Breast epithelium (tissue), 4 donors: ENCODE results near the gene VSTM2B. TPM values are rescaled to one million over a fixed set of nuclear protein-coding genes. Genes with fewer than 3 reads are reported as not detected.
"Not testable (repeated sequence)": the region's sequence is repeated elsewhere in the genome, so short reads cannot be mapped to it uniquely, and the experiment has no call there.

Source experiments
- DNase-seq, 2 donors: peaks; one replicate each; pipeline ENCODE4 v3.0.0-alpha.2; 2019; ENCODE audit warnings: low spot score in 2 of 2
- H3K27ac ChIP-seq, 2 donors: fragments of 200-600 bp; sonication (generic) in 1 of 2; one replicate each; pipeline ENCODE4 v1.5.1; 2016 to 2019; ENCODE audit warnings: mild to moderate bottlenecking in 1 of 2
- H3K27me3 ChIP-seq, 2 donors: fragments of 200-600 bp; sonication (generic) in 1 of 2; one replicate each; pipeline versions ENCODE4 v1.5.1 to v1.6.0; 2017 to 2019; ENCODE audit warnings: control low read depth in 1 of 2, mild to moderate bottlenecking in 1 of 2
- H3K36me3 ChIP-seq: fragments of 200-600 bp; one replicate; pipeline ENCODE4 v1.5.1; 2019
- H3K4me1 ChIP-seq, 2 donors: fragments of 200-600 bp; sonication (generic); one replicate each; pipeline ENCODE4 v1.5.1; 2016 to 2019; ENCODE audit warnings: control low read depth in 1 of 2
- H3K4me3 ChIP-seq, 3 donors: fragments of 200-600 bp; sonication (generic); 1 replicate in 2 of 3; 2 replicates in 1 of 3; pipeline ENCODE4 v1.5.1; 2016 to 2019; ENCODE audit warnings: mild to moderate bottlenecking in 3 of 3, moderate library complexity in 2 of 3
- H3K9me3 ChIP-seq, 2 donors: fragments of 200-600 bp; sonication (generic) in 1 of 2; one replicate each; pipeline ENCODE4 v1.5.1; 2016 to 2019; ENCODE audit warnings: control low read depth in 1 of 2
- POLR2A ChIP-seq: fragments of 450-650 bp; IDR thresholded peaks from one replicate; pipeline ENCODE4 v1.6.1; 2016; ENCODE audit warnings: antibody characterized with exemption, mild to moderate bottlenecking, moderate library complexity
- POLR2AphosphoS5 ChIP-seq, 3 donors: sonication (generic); formaldehyde crosslinking; IDR thresholded peaks; one replicate each; pipeline ENCODE4 v1.6.1; 2017; ENCODE audit warnings: antibody characterized with exemption in 3 of 3
- intact Hi-C: fragments of 100-400 bp; cut with DNase I; formaldehyde crosslinking; loops from one replicate; pipeline ENCODE4 v1.15.1; 2023; ENCODE audit warnings: low total_unique reads
- total RNA-seq, 3 donors: library from RNA; depleted of rRNA; stranded (reverse); fragments of >200 nt; gene quantifications; one replicate each; pipeline ENCODE4 v1.1.0, GENCODE V29; 2016
- TF ChIP-seq, protein P1 (sequence below), 3 donors: fragments of 450-650 bp; IDR thresholded peaks; one replicate each; pipeline ENCODE4 v1.5.1; 2016 to 2017; ENCODE audit warnings: antibody characterized with exemption in 3 of 3, mild to moderate bottlenecking in 3 of 3, moderate library complexity in 3 of 3

The VSTM2B gene
- total RNA-seq, 3 donors from 2014 or later, result not detected

DNA sequence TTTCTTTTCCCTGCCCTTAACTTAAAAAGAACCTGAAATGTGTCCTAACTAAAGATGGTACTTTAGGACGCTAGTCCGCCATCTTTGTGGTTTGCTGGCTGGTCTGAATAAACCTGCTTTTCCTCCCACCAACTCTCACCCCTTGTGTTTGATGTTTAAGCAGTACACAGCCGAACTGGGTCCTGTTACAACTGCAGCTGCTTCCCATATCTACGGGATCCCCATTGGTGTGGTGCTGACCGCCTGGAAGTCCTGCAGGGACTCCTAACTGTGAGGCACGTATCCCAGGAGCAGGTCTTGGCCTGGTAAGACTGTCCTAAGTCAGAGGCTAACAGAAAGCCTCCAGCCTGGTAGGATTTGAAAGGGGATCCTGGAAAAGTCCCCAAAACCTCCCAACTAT lies 40.9 kb upstream of the VSTM2B start:
- Histone ChIP-seq H3K4me3 (no peak overlapping the region), H3K27ac (no peak overlapping the region), H3K9me3 (peaks cover 0 to 11% of the 10 kb centered on the region in 2 donors), H3K4me1 (no peaks in the 10 kb centered on the region), H3K36me3 (no peaks in the 10 kb centered on the region), H3K27me3 (peaks cover 0 to 4% of the 10 kb centered on the region in 2 donors)
- no peak for TF ChIP-seq POLR2A
- no peak for TF ChIP-seq POLR2AphosphoS5 (IDR thresholded peaks at IDR 0.05)
- TF ChIP-seq, protein P1, sequence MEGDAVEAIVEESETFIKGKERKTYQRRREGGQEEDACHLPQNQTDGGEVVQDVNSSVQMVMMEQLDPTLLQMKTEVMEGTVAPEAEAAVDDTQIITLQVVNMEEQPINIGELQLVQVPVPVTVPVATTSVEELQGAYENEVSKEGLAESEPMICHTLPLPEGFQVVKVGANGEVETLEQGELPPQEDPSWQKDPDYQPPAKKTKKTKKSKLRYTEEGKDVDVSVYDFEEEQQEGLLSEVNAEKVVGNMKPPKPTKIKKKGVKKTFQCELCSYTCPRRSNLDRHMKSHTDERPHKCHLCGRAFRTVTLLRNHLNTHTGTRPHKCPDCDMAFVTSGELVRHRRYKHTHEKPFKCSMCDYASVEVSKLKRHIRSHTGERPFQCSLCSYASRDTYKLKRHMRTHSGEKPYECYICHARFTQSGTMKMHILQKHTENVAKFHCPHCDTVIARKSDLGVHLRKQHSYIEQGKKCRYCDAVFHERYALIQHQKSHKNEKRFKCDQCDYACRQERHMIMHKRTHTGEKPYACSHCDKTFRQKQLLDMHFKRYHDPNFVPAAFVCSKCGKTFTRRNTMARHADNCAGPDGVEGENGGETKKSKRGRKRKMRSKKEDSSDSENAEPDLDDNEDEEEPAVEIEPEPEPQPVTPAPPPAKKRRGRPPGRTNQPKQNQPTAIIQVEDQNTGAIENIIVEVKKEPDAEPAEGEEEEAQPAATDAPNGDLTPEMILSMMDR (IDR thresholded peaks at IDR 0.05), result no peak
- intact Hi-C loops, result no loop called here
- DNase-seq, result no peak

DNA sequence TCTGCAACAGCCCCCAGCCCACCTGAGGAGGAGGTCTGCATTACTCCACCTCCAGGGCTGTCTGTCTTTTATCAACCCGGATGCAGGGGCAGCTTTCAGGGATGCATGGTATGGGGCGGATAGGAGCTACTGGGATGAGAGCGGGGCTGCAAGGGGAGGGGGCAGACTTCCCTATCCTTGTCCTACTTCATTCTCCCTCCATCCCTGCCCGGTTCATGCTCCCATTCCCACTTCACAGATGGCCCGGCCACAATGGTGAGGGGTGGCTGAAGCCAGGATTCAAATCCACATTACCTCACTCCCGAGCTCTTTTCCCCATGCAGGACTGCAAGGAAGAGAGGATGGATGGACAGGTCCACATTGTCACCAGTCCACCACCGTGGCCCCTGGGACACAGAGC lies 40.5 kb upstream of the VSTM2B start:
- H3K27me3 ChIP-seq, result peaks cover 0 to 4% of the 10 kb centered on the region in 2 donors
- intact Hi-C loops, result no loop called here

DNA sequence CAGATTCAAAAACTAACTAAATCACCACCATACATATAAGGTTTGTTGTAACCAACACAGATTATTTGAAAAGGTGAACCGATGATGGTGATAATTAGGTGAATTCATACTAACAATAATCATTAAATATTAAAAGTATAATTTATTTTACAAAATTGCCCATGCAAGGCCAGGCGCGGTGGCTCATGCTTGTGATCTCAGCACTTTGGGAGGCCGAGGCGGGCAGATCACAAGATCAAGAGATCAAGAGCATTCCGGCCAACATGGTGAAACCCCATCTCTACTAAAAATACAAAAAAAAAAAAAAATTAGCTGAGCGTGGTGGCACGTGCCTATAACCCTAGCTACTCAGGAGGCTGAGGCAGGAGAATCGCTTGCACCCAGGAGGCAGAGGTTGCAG lies 38.8 kb upstream of the VSTM2B start:
- not testable (repeated sequence) for H3K9me3 ChIP-seq, H3K36me3 ChIP-seq, H3K4me1 ChIP-seq, DNase-seq, H3K27ac ChIP-seq, H3K4me3 ChIP-seq
- intact Hi-C loops, result loop anchor here (2.0 kb wide), 1 partner anchor 58 kb away; no protein-coding TSS in a partner anchor
- H3K27me3 ChIP-seq, result peaks cover 0 to 13% of the 10 kb centered on the region in 2 donors

More for the DNA sequence above, 40.5 kb upstream of the VSTM2B start:
- Histone ChIP-seq H3K36me3 (no peaks in the 10 kb centered on the region), H3K4me1 (no peaks in the 10 kb centered on the region), H3K4me3 (no peak overlapping the region), H3K27ac (no peak overlapping the region), H3K9me3 (peaks cover 0 to 11% of the 10 kb centered on the region in 2 donors)
- DNase-seq, result no peak
- TF ChIP-seq, protein P1 (IDR thresholded peaks at IDR 0.05), result no peak
- TF ChIP-seq POLR2A, result no peak

DNA sequence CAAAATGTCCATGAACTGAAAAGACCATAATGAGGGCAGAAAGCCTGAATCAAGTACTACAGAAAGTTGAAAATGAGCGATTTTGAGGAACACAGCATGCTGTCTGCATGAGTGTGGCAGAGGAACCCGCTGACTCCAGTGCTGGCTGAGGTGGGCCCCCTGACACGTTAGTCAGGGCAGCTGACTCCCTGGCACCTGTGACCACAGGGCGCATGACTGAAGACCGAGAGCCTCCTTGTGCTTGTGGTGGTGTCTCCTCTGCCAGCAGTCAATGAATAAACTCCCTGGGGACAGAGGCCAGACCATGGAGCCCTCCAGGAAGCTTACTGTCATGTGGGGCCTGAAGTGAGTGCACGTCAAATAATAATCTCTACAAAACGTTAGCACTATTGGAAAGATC lies 38.4 kb upstream of the VSTM2B start:
- TF ChIP-seq POLR2A (no peak), POLR2AphosphoS5 (IDR thresholded peaks at IDR 0.05) (no peak)
- TF ChIP-seq, protein P1 (IDR thresholded peaks at IDR 0.05), result no peak
- no peak overlapping the region for H3K4me3 ChIP-seq
- H3K36me3 ChIP-seq, result no peaks in the 10 kb centered on the region
- no peak overlapping the region for H3K27ac ChIP-seq
- no peaks in the 10 kb centered on the region for H3K4me1 ChIP-seq
- intact Hi-C loops, result loop anchor here (2.0 kb wide), 1 partner anchor 59 kb away; no protein-coding TSS in a partner anchor
- no peak for DNase-seq
- H3K27me3 ChIP-seq, result peaks cover 0 to 14% of the 10 kb centered on the region in 2 donors
- no peaks in the 10 kb centered on the region for H3K9me3 ChIP-seq

DNA sequence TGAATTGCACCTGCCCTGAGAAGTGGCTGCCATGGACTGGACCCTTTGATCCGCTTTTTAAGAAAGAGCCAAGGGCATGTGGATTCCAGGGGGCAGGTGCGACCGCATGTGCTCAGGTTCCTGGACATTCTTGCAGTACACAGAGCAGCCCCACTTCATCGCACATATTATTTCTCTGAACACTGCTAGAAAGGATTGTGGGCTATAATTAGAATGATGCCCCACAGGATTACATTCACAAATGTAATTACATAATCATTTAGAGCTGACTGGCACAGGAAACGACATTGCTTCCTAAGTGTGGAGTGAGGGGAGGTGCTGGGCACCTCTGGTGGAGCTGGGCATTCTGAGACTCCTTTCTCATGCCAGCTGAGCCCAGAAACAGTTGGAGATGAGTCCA lies 37.5 kb upstream of the VSTM2B start:
- Histone ChIP-seq H3K9me3 (no peaks in the 10 kb centered on the region), H3K27ac (no peak overlapping the region), H3K4me1 (no peaks in the 10 kb centered on the region), H3K36me3 (no peaks in the 10 kb centered on the region), H3K4me3 (no peak overlapping the region), H3K27me3 (peaks cover 0 to 14% of the 10 kb centered on the region in 2 donors)
- no peak for DNase-seq
- no peak for TF ChIP-seq POLR2A
- TF ChIP-seq POLR2AphosphoS5 (IDR thresholded peaks at IDR 0.05), result no peak
- TF ChIP-seq, protein P1 (IDR thresholded peaks at IDR 0.05), result no peak
- intact Hi-C loops, result no loop called here
